Measurements from ENCODE around the gene CRB2.

The CRB2 gene

DNA sequence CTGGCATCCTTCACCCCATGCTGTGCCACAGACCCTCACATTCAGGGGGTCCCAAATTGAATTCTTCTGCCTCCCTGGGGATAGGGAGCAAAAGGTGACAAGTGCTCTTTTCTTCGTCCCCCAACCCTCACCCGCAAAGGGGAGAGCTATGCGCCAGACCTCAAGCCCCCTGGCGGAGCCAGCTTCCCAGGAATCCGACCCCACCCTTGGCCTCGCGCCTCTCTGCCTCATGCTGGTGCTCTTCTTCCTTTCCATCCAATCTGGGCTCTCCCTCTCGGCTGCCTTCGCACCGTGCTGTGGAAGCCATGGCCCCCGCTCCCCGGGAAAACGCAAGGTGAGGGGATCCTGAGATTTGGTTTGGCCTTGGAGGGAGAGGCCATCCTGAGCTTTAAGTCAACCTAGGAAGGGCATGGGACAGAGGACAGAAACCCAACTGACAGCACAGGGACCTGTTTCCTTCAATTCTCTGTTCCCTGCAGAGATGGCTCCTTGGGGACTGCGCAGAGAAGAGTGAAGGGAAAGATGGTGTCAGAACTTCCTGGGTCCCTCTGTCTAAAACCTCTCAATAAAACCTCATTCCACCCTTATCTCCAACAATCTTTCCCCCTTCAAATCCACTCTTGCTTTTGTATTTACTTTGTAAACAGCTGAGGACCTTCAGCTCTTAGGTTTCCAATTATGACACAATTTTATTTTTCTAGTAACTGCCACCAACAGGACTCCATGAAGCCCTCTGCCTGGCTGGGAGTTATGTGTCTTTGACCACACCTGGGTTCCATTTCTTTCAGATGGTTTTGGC lies 36.3 kb upstream of the CRB2 start:
- H3K9me3 ChIP-seq (ENCODE audit: severe bottlenecking) = peaks cover 3% of the 10 kb centered on the region

DNA sequence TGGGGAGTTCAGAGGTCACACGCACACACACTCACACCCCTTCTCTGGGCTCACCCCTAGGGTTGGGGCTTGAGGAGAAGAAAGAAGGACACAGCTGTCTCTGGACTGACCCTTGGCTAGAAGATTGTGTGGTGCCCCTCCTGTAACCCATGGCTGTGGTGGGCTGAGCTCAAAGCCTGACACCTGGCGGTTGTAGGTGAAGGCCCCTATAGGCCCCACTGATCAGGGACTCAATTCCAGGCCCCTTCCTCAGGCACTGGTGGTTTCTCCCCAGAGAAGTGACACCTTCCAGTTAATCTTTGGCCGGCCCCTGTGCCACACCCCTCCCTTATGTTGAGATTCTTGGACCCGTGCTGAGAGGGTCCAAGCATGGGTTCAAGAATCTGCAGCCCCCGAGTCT lies 35.2 kb upstream of the CRB2 start:
- H3K27me3 ChIP-seq (ENCODE audit: insufficient read depth, low read depth, severe bottlenecking) = no peaks in the 10 kb centered on the region
- peaks cover 3% of the 10 kb centered on the region for H3K9me3 ChIP-seq (ENCODE audit: severe bottlenecking)
- TF ChIP-seq, protein P1, sequence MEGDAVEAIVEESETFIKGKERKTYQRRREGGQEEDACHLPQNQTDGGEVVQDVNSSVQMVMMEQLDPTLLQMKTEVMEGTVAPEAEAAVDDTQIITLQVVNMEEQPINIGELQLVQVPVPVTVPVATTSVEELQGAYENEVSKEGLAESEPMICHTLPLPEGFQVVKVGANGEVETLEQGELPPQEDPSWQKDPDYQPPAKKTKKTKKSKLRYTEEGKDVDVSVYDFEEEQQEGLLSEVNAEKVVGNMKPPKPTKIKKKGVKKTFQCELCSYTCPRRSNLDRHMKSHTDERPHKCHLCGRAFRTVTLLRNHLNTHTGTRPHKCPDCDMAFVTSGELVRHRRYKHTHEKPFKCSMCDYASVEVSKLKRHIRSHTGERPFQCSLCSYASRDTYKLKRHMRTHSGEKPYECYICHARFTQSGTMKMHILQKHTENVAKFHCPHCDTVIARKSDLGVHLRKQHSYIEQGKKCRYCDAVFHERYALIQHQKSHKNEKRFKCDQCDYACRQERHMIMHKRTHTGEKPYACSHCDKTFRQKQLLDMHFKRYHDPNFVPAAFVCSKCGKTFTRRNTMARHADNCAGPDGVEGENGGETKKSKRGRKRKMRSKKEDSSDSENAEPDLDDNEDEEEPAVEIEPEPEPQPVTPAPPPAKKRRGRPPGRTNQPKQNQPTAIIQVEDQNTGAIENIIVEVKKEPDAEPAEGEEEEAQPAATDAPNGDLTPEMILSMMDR (IDR thresholded peaks at IDR 0.05; ENCODE audit: low read depth, low read length) = no peak
- no peak overlapping the region for H3K4me3 ChIP-seq (ENCODE audit: low read depth, low read length)
- H3K27ac ChIP-seq = no peak overlapping the region
- DNase-seq = no peak
- no peaks in the 10 kb centered on the region for H3K36me3 ChIP-seq

More for the DNA sequence above, 36.3 kb upstream of the CRB2 start:
- DNase-seq = no peak
- no peak overlapping the region for H3K27ac ChIP-seq
- no peaks in the 10 kb centered on the region for H3K36me3 ChIP-seq
- TF ChIP-seq, protein P1 (IDR thresholded peaks at IDR 0.05; ENCODE audit: low read depth, low read length) = no peak
- H3K4me3 ChIP-seq (ENCODE audit: low read depth, low read length) = no peak overlapping the region
- no peaks in the 10 kb centered on the region for H3K27me3 ChIP-seq (ENCODE audit: insufficient read depth, low read depth, severe bottlenecking)

DNA sequence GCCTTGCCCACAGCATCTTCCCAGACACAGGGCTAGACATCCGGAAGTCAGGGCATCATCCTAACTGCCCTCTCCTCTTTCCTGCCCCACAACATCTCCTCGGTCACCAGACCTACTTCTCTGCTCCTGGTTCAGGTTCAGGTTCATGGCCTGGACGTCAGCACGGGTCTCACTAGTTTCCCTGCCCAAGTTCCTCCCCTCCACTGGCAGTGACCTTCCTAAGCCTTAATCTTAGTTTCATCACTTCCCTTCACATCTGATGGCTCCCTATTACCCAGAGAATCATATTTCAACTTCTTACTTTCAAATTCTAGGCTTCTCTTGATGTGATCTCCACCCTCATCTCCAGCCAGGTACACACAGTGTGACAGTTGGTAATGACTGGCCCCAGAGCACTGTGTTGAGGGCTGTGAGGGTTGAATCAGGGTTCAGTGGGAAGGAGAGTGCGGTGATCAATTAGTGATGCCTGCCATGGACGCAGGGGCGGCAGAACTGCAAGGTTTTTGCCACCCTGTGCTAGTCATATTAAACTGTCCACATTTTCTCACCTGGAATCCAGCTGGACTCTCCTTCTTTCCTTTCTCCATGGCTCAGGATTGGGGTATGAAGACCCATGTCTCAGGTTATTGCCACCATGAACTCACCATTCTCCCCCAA lies 34.3 kb upstream of the CRB2 start:
- H3K36me3 ChIP-seq = no peaks in the 10 kb centered on the region
- no peaks in the 10 kb centered on the region for H3K27me3 ChIP-seq (ENCODE audit: insufficient read depth, low read depth, severe bottlenecking)
- H3K27ac ChIP-seq = no peak overlapping the region
- TF ChIP-seq, protein P1 (IDR thresholded peaks at IDR 0.05; ENCODE audit: low read depth, low read length) = no peak
- no peak overlapping the region for H3K4me3 ChIP-seq (ENCODE audit: low read depth, low read length)
- H3K9me3 ChIP-seq (ENCODE audit: severe bottlenecking) = peaks cover 3% of the 10 kb centered on the region
- no peak for DNase-seq

DNA sequence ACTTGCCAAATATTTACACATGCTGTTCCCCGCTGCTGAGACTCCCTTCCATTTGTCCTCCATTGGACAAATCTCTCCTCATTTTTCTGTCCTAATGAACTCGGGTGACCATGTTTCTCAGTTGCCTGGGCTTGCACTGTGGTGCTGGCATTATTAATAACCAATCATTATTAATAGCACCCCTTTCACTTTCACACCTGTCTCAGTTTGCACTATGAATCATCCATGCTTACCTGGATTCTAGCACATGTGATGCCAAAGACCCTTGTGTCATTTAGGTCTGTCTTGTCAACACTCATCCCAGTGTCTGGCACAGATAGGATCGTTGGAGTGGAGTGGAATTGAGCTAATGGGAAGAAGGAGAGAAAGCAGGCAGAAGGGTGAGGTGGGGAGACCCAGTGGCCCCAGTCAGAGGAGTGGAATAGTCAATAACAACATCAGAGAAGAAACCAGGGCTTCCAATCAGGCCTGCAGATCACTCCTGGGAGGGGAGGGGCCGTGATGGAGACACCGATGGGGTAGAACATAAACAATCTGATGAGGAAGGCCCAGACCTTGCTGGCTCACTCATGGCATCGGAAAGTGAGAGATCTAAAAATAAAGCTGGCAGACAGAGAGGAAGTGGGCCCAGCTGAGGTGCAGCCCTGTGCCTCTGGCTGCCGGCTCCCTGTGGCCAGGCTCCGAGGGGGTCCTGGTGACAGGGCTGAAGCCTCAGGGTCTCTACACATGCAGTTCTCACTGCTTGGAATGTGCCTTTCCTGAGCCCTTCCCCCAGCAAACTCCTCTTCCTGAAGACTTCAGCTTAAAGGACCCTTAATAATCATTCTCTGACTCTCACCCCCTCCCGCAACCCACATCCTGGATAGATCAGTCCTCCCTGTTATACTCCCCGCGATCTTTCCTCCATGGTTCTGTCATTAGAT lies 33.5 kb upstream of the CRB2 start:
- no peaks in the 10 kb centered on the region for H3K36me3 ChIP-seq
- no peaks in the 10 kb centered on the region for H3K9me3 ChIP-seq (ENCODE audit: severe bottlenecking)
- no peak for DNase-seq
- no peaks in the 10 kb centered on the region for H3K27me3 ChIP-seq (ENCODE audit: insufficient read depth, low read depth, severe bottlenecking)
- H3K27ac ChIP-seq = no peak overlapping the region
- TF ChIP-seq, protein P1 (IDR thresholded peaks at IDR 0.05; ENCODE audit: low read depth, low read length) = no peak
- no peak overlapping the region for H3K4me3 ChIP-seq (ENCODE audit: low read depth, low read length)

DNA sequence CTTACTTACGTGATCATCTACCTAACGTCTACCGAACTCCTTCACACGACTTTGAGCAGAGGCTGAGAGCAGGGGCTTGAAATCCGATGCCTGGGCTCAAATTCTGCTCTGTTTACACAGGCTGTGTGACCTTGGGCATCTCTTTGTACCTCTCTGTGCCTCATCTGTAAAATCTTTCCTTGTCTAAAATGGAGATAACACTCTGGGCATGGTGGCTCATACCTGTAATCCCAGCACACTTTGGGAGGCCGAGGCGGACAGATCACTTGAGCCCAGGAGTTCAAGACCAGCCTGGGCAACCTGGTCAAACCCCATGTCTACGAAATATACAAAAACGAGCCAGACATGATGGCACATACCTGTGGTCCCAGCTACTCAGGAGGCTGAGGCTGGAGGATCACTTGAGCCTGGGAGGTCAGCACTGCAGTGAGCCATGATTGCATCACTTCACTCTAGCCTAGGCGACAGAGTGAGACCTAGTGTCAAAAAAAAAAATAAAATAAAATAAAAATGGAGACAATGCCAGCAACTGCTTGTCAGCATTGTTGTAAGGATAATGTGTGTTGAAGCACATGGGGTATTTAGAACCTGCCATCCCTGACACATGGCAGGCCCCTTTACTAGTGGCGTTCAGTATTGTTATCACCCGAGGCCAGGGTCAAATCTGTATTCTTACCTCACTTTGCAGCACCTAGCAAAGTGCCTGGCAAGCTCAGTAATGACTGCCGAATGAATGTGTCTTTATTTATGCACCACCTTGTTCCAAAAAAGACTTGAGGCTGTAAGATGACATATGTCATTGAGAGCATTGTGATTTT lies 32.6 kb upstream of the CRB2 start:
- Histone ChIP-seq H3K27me3 (ENCODE audit: insufficient read depth, low read depth, severe bottlenecking) (no peaks in the 10 kb centered on the region), H3K36me3 (no peaks in the 10 kb centered on the region), H3K27ac (no peak overlapping the region), H3K4me3 (ENCODE audit: low read depth, low read length) (no peak overlapping the region), H3K9me3 (ENCODE audit: severe bottlenecking) (no peaks in the 10 kb centered on the region)
- DNase-seq = no peak
- TF ChIP-seq, protein P1 (IDR thresholded peaks at IDR 0.05; ENCODE audit: low read depth, low read length) = no peak

Data from WERI-Rb-1 (cell line).